HCT116 (cell line): ENCODE results near the gene KLHDC4.

Source experiments
- CTCF ChIP-seq, 3 experiments: fragments of 200-600 bp in 1 of 3; sonication (generic) in 1 of 3; IDR thresholded peaks in 2 of 3; conservative IDR thresholded peaks in 1 of 3; 2 replicates each; pipeline ENCODE4 v1.5.1; 2012 to 2017; ENCODE audit warnings: low read depth in 2 of 3, low read length in 2 of 3, antibody characterized with exemption in 1 of 3, borderline replicate concordance in 1 of 3, control low read depth in 1 of 3, mild to moderate bottlenecking in 1 of 3, mixed read lengths in 1 of 3, mixed run types in 1 of 3, moderate library complexity in 1 of 3; ENCODE audit not compliant: insufficient read depth in 1 of 3
- POLR2A ChIP-seq: IDR thresholded peaks from 2 replicates; pipeline ENCODE4 v1.7.0; 2011; ENCODE audit warnings: borderline replicate concordance; ENCODE audit not compliant: insufficient read depth, insufficient read length; ENCODE audit errors: extremely low read depth
- POLR2AphosphoS5 ChIP-seq: IDR thresholded peaks from 2 replicates; pipeline ENCODE4 v1.6.1; 2011; ENCODE audit warnings: mild to moderate bottlenecking, low read depth, low read length, moderate library complexity
- SRF ChIP-seq: IDR thresholded peaks from 2 replicates; pipeline ENCODE4 v1.6.1; 2012; ENCODE audit warnings: low read depth
- ZNF274 ChIP-seq: fragments of 200-500 bp; sonication (Bioruptor generic); IDR thresholded peaks from 2 replicates; pipeline ENCODE4 v1.6.1; 2014; ENCODE audit warnings: mild to moderate bottlenecking, low read depth, low read length, inconsistent platforms
- TF ChIP-seq, protein P1 (sequence below): IDR thresholded peaks from 2 replicates; pipeline ENCODE4 v1.6.1; 2012

- TF ChIP-seq CTCF (IDR thresholded peaks at IDR 0.05 in 2 of 3, conservative IDR thresholded peaks at IDR 0.05 in 1 of 3; ENCODE audit: borderline replicate concordance in 1 of 3, insufficient read depth in 1 of 3, low read depth in 2 of 3, low read length in 2 of 3) (no peak), ZNF274 (no peak), POLR2A (no peak), SRF (no peak), POLR2AphosphoS5 (no peak)
- TF ChIP-seq, protein P1, sequence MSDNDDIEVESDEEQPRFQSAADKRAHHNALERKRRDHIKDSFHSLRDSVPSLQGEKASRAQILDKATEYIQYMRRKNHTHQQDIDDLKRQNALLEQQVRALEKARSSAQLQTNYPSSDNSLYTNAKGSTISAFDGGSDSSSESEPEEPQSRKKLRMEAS, result no peak
Measured at GRCh38 chr16:87678618-87679017, 87.2 kb downstream of the KLHDC4 start.
